Measurements from ENCODE around the gene PTGS1.

The PTGS1 gene

DNA sequence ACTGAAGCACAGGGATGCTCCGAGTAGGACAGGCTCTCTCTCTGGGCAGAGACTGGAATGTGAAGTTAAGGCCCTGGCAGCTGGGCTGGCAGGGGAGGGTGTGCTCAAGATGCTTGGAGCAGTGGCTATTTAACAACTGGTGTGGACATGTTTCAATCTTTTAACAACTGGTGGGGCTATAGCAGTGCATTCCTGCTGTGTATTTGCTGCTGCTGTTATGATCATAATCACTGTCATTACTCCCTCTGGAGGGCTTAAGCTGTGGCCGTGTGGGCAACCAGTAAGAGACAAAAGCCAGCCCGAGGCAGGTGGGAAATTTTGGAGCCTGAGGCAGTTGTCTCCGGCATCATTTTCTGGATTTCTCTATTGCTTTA lies 33.3 kb upstream of the PTGS1 start:
- H3K4me1 ChIP-seq (ENCODE audit: insufficient read depth, insufficient read length) = peaks cover 29% of the 10 kb centered on the region
- H3K36me3 ChIP-seq (ENCODE audit: insufficient read depth, insufficient read length, low read length) = no peaks in the 10 kb centered on the region
- H3K27me3 ChIP-seq (ENCODE audit: insufficient read depth, insufficient read length) = no peaks in the 10 kb centered on the region
- H3K4me3 ChIP-seq (ENCODE audit: insufficient read length, low read depth) = no peak overlapping the region
- no peak for TF ChIP-seq YY1 (IDR thresholded peaks at IDR 0.05; ENCODE audit: insufficient read depth, insufficient read length)
- no peak for DNase-seq (ENCODE audit: low read depth, low spot score)
- H3K9ac ChIP-seq (ENCODE audit: insufficient read length, low read depth) = no peak overlapping the region
- H3K9me3 ChIP-seq (ENCODE audit: insufficient read depth, low read length) = no peaks in the 10 kb centered on the region

DNA sequence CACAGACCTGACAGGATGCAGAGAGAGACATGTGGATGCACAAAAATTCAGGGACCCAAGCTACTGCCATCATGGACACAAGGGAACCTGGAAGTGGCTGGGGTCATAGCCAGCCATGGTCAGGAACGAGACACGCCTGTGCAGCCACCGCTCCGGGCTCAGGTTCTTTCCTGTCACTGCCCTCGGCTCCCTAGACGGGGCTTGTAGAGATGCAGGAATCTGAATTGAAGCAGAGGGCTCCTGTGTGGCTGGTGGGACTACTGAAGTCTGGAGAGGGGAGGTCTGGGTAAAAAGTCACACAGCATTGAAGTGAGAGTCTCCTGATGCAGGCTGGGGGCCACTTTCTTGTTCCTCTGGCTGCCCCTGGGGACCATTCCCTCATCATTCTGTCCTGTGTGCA lies 32.3 kb upstream of the PTGS1 start:
- TF ChIP-seq ZNF274 (IDR thresholded peaks at IDR 0.05; ENCODE audit: low read depth, low read length) (no peak), YY1 (IDR thresholded peaks at IDR 0.05; ENCODE audit: insufficient read depth, insufficient read length) (no peak), SUZ12 (IDR thresholded peaks at IDR 0.05; ENCODE audit: extremely low read depth, insufficient read depth, insufficient read length) (no peak)
- DNase-seq (ENCODE audit: low read depth, low spot score) = no peak
- Histone ChIP-seq H3K4me1 (ENCODE audit: insufficient read depth, insufficient read length) (peaks cover 26% of the 10 kb centered on the region), H3K27me3 (ENCODE audit: insufficient read depth, insufficient read length) (no peaks in the 10 kb centered on the region), H3K9me3 (ENCODE audit: insufficient read depth, low read length) (no peaks in the 10 kb centered on the region), H3K36me3 (ENCODE audit: insufficient read depth, insufficient read length, low read length) (no peaks in the 10 kb centered on the region), H3K9ac (ENCODE audit: insufficient read length, low read depth) (no peak overlapping the region), H3K4me3 (ENCODE audit: insufficient read length, low read depth) (no peak overlapping the region)

DNA sequence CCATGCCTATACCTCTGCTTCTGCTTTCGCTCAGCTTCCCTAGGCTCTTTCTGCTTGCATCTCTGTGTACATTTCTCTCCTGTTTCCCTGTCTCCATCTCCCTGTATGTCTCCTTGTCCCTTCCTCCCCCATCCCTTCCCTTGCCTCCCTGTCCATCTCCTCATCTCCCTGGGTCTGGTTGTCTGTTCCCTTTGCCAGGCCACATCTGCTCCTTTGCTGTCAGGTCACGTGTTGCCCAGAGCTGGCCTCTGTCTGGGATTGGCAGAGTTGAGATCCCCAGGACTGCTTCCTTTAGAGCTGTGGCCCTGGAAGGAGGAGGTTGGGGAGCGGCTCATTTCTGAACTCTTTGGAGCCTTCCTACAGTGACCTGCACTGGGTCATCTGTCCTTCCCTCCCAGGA lies 31.8 kb upstream of the PTGS1 start:
- TF ChIP-seq YY1 (IDR thresholded peaks at IDR 0.05; ENCODE audit: insufficient read depth, insufficient read length) (no peak), SUZ12 (IDR thresholded peaks at IDR 0.05; ENCODE audit: extremely low read depth, insufficient read depth, insufficient read length) (no peak), ZNF274 (IDR thresholded peaks at IDR 0.05; ENCODE audit: low read depth, low read length) (no peak)

DNA sequence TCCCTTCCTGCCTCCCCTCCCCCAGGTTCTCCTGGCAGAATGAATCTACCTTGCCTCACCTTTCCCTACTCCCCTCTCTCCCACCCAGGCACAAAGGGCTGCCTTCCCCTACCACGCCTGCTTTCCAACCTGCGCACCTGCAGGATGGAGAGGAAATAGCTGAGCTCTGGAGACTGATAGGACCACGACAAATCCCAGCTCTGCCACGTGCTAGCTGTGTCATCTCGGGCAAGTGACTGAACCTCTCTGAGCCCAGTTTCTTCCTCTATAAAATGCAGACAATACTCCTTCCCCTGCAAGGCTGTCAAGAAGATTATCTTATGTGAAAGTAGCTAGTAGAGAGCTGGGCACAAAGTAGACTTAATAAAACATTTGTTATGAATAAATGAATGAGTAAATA lies 31.2 kb upstream of the PTGS1 start:
- no peaks in the 10 kb centered on the region for H3K27me3 ChIP-seq (ENCODE audit: insufficient read depth, insufficient read length)
- no peak overlapping the region for H3K9ac ChIP-seq (ENCODE audit: insufficient read length, low read depth)
- H3K4me3 ChIP-seq (ENCODE audit: insufficient read length, low read depth) = no peak overlapping the region
- no peaks in the 10 kb centered on the region for H3K9me3 ChIP-seq (ENCODE audit: insufficient read depth, low read length)
- no peak for DNase-seq (ENCODE audit: low read depth, low spot score)
- no peaks in the 10 kb centered on the region for H3K36me3 ChIP-seq (ENCODE audit: insufficient read depth, insufficient read length, low read length)
- TF ChIP-seq SUZ12 (IDR thresholded peaks at IDR 0.05; ENCODE audit: extremely low read depth, insufficient read depth, insufficient read length) = no peak
- TF ChIP-seq ZNF274 (IDR thresholded peaks at IDR 0.05; ENCODE audit: low read depth, low read length) = no peak
- no peak for TF ChIP-seq YY1 (IDR thresholded peaks at IDR 0.05; ENCODE audit: insufficient read depth, insufficient read length)
- H3K4me1 ChIP-seq (ENCODE audit: insufficient read depth, insufficient read length) = peaks cover 26% of the 10 kb centered on the region

More for the DNA sequence above, 31.8 kb upstream of the PTGS1 start:
- no peak overlapping the region for H3K4me3 ChIP-seq (ENCODE audit: insufficient read length, low read depth)
- H3K36me3 ChIP-seq (ENCODE audit: insufficient read depth, insufficient read length, low read length) = no peaks in the 10 kb centered on the region
- no peaks in the 10 kb centered on the region for H3K27me3 ChIP-seq (ENCODE audit: insufficient read depth, insufficient read length)
- no peaks in the 10 kb centered on the region for H3K9me3 ChIP-seq (ENCODE audit: insufficient read depth, low read length)
- DNase-seq (ENCODE audit: low read depth, low spot score) = no peak
- no peak overlapping the region for H3K9ac ChIP-seq (ENCODE audit: insufficient read length, low read depth)
- H3K4me1 ChIP-seq (ENCODE audit: insufficient read depth, insufficient read length) = peaks cover 26% of the 10 kb centered on the region

DNA sequence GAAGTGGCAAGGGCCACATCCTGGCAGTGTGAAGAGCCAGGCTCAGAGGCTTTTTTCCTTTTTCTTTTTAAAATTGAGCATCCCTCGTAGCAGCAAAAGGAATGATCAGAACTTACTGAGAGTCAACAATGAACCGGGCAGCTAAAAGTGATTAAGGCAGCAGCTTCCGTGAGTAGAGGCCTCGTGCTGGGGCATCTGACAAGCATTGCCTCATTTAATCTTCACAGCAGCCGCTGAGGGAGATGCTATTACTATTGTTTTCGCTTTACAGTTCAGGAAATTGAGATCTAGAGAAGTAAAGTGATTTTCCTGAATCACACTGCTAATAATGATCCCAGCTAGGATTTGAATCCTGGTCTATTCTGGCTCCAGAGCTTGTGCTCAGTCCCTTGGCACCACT lies 30.7 kb upstream of the PTGS1 start:
- Histone ChIP-seq H3K9ac (ENCODE audit: insufficient read length, low read depth) (no peak overlapping the region), H3K4me1 (ENCODE audit: insufficient read depth, insufficient read length) (peaks cover 26% of the 10 kb centered on the region), H3K9me3 (ENCODE audit: insufficient read depth, low read length) (no peaks in the 10 kb centered on the region), H3K27me3 (ENCODE audit: insufficient read depth, insufficient read length) (peaks cover 3% of the 10 kb centered on the region), H3K4me3 (ENCODE audit: insufficient read length, low read depth) (no peak overlapping the region), H3K36me3 (ENCODE audit: insufficient read depth, insufficient read length, low read length) (no peaks in the 10 kb centered on the region)
- TF ChIP-seq ZNF274 (IDR thresholded peaks at IDR 0.05; ENCODE audit: low read depth, low read length) (no peak), SUZ12 (IDR thresholded peaks at IDR 0.05; ENCODE audit: extremely low read depth, insufficient read depth, insufficient read length) (no peak), YY1 (IDR thresholded peaks at IDR 0.05; ENCODE audit: insufficient read depth, insufficient read length) (no peak)
- no peak for DNase-seq (ENCODE audit: low read depth, low spot score)

DNA sequence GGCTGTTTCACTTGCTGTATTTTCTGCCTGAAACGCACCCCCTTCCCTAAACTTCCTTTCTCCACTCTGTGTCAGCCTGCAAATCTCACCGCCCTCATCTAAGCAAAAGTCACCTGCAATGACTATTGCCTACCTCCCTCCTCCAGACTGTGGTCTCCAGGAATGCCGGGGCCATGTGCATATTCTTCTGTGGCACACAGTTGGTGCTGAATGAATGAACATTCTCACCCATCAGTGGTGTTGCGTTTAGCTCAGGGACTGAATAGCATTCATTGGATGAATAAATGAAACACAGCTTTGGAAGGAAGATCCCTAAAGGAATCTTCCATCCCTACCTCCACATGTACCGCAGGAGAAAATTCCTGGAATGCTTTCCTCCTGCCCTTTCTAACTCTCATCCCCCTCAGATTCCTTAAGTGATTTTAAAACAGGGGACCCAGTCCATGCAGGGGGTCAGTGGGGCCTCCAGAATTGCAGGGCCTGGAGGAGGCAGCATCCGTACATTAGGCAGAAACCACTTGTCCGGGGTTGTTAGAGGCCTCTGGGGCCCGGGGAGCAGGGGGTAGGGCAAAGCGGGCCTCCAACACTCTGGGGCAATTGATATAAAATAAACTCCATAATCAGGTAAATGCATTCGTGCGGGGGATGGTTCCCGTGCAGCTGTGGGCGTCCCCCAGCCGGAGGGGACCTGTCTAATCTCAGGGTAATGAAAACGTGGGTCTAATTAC lies 28.3 kb upstream of the PTGS1 start:
- Histone ChIP-seq H3K4me1 (ENCODE audit: insufficient read depth, insufficient read length) (peaks cover 14% of the 10 kb centered on the region), H3K27me3 (ENCODE audit: insufficient read depth, insufficient read length) (peaks cover 26% of the 10 kb centered on the region), H3K9ac (ENCODE audit: insufficient read length, low read depth) (no peak overlapping the region), H3K4me3 (ENCODE audit: insufficient read length, low read depth) (no peak overlapping the region), H3K9me3 (ENCODE audit: insufficient read depth, low read length) (no peaks in the 10 kb centered on the region), H3K36me3 (ENCODE audit: insufficient read depth, insufficient read length, low read length) (no peaks in the 10 kb centered on the region)
- DNase-seq (ENCODE audit: low read depth, low spot score) = peak; percentile 49
- TF ChIP-seq YY1 (IDR thresholded peaks at IDR 0.05; ENCODE audit: insufficient read depth, insufficient read length) = no peak
- no peak for TF ChIP-seq ZNF274 (IDR thresholded peaks at IDR 0.05; ENCODE audit: low read depth, low read length)
- TF ChIP-seq SUZ12 (IDR thresholded peaks at IDR 0.05; ENCODE audit: extremely low read depth, insufficient read depth, insufficient read length) = no peak

DNA sequence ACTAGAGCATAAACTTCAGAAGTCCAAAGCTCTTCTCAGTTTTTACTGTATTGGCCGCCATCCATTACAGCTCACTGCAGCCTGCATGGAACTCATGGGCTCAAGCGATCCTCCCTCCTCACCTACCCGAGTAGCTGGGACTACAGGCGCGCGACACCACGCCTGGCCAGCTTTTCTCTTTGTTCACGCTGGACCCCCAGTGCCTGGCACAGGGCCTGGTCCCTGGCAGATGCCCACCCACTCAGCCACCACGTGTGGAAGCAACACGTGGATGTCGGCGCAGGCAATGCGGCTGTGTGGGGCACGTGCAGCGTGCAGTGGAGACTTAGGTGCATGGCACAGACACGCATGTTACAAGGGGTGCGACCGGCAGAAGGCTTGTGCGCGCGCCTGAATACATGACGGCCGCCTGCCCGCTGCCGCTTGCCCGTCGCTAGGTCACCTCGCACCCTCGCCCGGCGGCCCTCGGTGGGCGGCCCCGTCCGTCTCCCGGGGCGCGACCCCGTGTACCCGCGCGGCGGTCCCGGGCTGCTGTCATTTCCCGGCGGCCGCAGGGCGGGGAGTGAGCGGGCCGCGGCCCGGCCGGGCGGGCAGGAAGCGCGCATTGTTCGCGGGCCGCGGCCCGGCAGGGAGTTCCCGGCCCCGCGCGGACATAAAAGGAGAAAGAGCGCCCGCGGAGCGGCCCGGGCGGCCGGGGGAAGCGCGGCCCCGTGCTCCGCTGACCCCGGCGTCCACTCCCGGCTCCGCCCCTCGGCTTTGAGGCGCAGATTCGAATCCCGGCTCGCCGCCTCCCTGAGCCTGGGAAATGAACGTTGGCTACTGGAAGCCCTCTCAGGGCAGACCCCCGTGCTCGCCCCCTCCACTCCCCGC lies 24.1 kb upstream of the PTGS1 start:
- Histone ChIP-seq H3K9me3 (ENCODE audit: insufficient read depth, low read length) (no peaks in the 10 kb centered on the region), H3K4me1 (ENCODE audit: insufficient read depth, insufficient read length) (peaks cover 4% of the 10 kb centered on the region), H3K27me3 (ENCODE audit: insufficient read depth, insufficient read length) (peaks cover 56% of the 10 kb centered on the region), H3K36me3 (ENCODE audit: insufficient read depth, insufficient read length, low read length) (no peaks in the 10 kb centered on the region), H3K9ac (ENCODE audit: insufficient read length, low read depth) (peak overlapping the region; percentile 88), H3K4me3 (ENCODE audit: insufficient read length, low read depth) (peak overlapping the region; percentile 67)
- TF ChIP-seq YY1 (IDR thresholded peaks at IDR 0.05; ENCODE audit: insufficient read depth, insufficient read length) (no peak), SUZ12 (IDR thresholded peaks at IDR 0.05; ENCODE audit: extremely low read depth, insufficient read depth, insufficient read length) (no peak)
- DNase-seq (ENCODE audit: low read depth, low spot score) = no peak

All from NT2/D1 (cell line).